ENCODE measurements around the gene TDRD7. TPM values are rescaled to one million over a fixed set of nuclear protein-coding genes. Genes with fewer than 3 reads are reported as not detected.

TDRD7 gene
- polyA plus RNA-seq, 1 donor from 2014 or later, result 9.7 TPM

DNA sequence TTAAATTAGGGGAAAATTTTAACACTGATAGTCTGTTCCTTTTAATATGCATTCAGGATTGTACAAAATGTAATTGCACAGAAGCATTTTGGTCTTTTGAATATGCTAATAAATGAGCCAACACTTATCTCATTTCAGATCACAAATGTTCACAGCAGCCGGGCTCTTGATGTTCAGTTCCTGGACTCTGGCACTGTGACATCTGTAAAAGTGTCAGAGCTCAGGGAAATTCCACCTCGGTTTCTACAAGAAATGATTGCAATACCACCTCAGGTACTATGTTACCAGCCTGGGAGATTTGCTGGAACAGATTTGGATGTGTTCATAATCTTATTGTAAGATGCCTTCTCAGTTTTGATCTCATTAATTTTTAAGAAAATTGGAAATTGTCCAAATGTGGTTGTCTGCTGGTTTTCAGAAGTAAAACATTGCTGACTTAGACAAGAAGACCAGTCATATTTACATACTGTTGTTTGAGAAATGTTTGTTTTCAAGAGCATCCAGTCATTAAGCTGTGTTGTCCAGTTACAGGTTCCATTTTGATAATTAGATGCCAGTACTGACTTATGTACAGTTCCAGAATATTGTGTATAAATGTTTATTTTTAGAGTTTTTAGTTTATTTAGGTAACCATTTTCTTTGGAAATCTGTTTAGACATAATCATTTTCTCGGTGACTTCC lies 66.5 kb downstream of the TDRD7 start:
- H2AFZ ChIP-seq (ENCODE audit: low read depth, low read length), result no peak overlapping the region
- no peak overlapping the region for H3K4me3 ChIP-seq (ENCODE audit: low read length)
- no peaks in the 10 kb centered on the region for H3K79me2 ChIP-seq (replicated peaks; ENCODE audit: insufficient read depth, low read length)
- TF ChIP-seq MXI1 (conservative IDR thresholded peaks at IDR 0.05; ENCODE audit: poor library complexity, severe bottlenecking) (no peak), EP300 (conservative IDR thresholded peaks at IDR 0.05; ENCODE audit: poor library complexity, severe bottlenecking) (no peak), RAD21 (conservative IDR thresholded peaks at IDR 0.05) (no peak), EZH2 (IDR thresholded peaks at IDR 0.05; ENCODE audit: borderline replicate concordance, insufficient read depth, low read length, poor library complexity, severe bottlenecking) (no peak), TAF1 (IDR thresholded peaks at IDR 0.05; ENCODE audit: low read depth) (no peak), POLR2AphosphoS5 (IDR thresholded peaks at IDR 0.05) (no peak), SMC3 (conservative IDR thresholded peaks at IDR 0.05; ENCODE audit: poor library complexity) (no peak)
- TF ChIP-seq, protein P1, sequence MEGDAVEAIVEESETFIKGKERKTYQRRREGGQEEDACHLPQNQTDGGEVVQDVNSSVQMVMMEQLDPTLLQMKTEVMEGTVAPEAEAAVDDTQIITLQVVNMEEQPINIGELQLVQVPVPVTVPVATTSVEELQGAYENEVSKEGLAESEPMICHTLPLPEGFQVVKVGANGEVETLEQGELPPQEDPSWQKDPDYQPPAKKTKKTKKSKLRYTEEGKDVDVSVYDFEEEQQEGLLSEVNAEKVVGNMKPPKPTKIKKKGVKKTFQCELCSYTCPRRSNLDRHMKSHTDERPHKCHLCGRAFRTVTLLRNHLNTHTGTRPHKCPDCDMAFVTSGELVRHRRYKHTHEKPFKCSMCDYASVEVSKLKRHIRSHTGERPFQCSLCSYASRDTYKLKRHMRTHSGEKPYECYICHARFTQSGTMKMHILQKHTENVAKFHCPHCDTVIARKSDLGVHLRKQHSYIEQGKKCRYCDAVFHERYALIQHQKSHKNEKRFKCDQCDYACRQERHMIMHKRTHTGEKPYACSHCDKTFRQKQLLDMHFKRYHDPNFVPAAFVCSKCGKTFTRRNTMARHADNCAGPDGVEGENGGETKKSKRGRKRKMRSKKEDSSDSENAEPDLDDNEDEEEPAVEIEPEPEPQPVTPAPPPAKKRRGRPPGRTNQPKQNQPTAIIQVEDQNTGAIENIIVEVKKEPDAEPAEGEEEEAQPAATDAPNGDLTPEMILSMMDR (IDR thresholded peaks at IDR 0.05; ENCODE audit: poor library complexity, severe bottlenecking), result no peak
- TF ChIP-seq, protein P2, sequence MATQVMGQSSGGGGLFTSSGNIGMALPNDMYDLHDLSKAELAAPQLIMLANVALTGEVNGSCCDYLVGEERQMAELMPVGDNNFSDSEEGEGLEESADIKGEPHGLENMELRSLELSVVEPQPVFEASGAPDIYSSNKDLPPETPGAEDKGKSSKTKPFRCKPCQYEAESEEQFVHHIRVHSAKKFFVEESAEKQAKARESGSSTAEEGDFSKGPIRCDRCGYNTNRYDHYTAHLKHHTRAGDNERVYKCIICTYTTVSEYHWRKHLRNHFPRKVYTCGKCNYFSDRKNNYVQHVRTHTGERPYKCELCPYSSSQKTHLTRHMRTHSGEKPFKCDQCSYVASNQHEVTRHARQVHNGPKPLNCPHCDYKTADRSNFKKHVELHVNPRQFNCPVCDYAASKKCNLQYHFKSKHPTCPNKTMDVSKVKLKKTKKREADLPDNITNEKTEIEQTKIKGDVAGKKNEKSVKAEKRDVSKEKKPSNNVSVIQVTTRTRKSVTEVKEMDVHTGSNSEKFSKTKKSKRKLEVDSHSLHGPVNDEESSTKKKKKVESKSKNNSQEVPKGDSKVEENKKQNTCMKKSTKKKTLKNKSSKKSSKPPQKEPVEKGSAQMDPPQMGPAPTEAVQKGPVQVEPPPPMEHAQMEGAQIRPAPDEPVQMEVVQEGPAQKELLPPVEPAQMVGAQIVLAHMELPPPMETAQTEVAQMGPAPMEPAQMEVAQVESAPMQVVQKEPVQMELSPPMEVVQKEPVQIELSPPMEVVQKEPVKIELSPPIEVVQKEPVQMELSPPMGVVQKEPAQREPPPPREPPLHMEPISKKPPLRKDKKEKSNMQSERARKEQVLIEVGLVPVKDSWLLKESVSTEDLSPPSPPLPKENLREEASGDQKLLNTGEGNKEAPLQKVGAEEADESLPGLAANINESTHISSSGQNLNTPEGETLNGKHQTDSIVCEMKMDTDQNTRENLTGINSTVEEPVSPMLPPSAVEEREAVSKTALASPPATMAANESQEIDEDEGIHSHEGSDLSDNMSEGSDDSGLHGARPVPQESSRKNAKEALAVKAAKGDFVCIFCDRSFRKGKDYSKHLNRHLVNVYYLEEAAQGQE (IDR thresholded peaks at IDR 0.05; ENCODE audit: borderline replicate concordance), result no peak
- no peaks in the 10 kb centered on the region for H3K9me2 ChIP-seq (ENCODE audit: insufficient read depth, low read length)
- no peaks in the 10 kb centered on the region for H4K20me1 ChIP-seq (ENCODE audit: insufficient read depth)
- no peaks in the 10 kb centered on the region for H3K36me3 ChIP-seq (ENCODE audit: insufficient read depth, low read length)
- H3K27me3 ChIP-seq (ENCODE audit: insufficient read depth, low read depth, low read length), result no peaks in the 10 kb centered on the region
- no peak overlapping the region for H3K27ac ChIP-seq (ENCODE audit: low read length)
- no peaks in the 10 kb centered on the region for H3F3A ChIP-seq (ENCODE audit: insufficient read depth, low read length, poor library complexity, severe bottlenecking)
- H3K4me2 ChIP-seq (ENCODE audit: low read length), result no peak overlapping the region
- H3K9ac ChIP-seq (ENCODE audit: low read length), result no peak overlapping the region
- peaks cover 5% of the 10 kb centered on the region for H3K9me3 ChIP-seq (ENCODE audit: low read length)

DNA sequence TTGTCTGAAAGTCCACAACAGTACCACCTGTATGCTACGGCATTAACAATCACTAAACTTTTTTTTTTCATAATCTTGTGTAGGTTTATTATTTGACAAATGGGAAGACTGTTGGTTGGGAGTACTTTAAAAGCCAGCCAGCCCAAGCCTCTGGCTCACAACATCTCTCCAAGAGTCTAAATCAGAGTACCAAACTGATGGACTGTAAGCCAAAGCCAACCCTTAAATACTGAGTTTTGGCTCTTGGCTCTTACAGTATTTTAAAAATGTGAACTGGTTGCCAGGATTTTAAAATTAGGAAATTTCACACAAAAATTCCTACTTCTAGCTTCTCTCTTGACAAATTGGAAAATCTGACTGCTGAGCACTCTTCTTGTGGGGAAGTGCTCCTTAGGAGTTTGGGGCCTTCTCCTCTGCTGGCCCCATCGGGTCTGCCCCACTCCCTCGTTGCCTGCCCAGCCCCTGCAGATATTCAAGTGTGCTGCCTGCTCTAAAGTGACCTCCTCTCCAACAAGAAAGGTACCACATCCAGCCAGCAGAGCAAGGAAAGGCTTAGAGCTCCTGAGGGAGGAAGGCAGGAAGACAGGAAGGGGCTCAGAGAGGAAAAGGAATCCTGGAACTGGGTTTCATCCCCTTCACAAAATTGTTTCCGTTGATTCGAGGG lies 67.7 kb downstream of the TDRD7 start:
- Histone ChIP-seq H4K20me1 (ENCODE audit: insufficient read depth) (no peaks in the 10 kb centered on the region), H3K4me3 (ENCODE audit: low read length) (no peak overlapping the region), H3K9me3 (ENCODE audit: low read length) (peaks cover 5% of the 10 kb centered on the region), H3K36me3 (ENCODE audit: insufficient read depth, low read length) (no peaks in the 10 kb centered on the region), H3K79me2 (replicated peaks; ENCODE audit: insufficient read depth, low read length) (no peaks in the 10 kb centered on the region), H2AFZ (ENCODE audit: low read depth, low read length) (no peak overlapping the region), H3K27ac (ENCODE audit: low read length) (no peak overlapping the region), H3K4me2 (ENCODE audit: low read length) (no peak overlapping the region), H3K9me2 (ENCODE audit: insufficient read depth, low read length) (no peaks in the 10 kb centered on the region), H3K9ac (ENCODE audit: low read length) (no peak overlapping the region), H3F3A (ENCODE audit: insufficient read depth, low read length, poor library complexity, severe bottlenecking) (no peaks in the 10 kb centered on the region), H3K27me3 (ENCODE audit: insufficient read depth, low read depth, low read length) (no peaks in the 10 kb centered on the region)
- TF ChIP-seq, protein P2 (IDR thresholded peaks at IDR 0.05; ENCODE audit: borderline replicate concordance), result no peak
- no peak for TF ChIP-seq TAF1 (IDR thresholded peaks at IDR 0.05; ENCODE audit: low read depth)
- TF ChIP-seq EP300 (conservative IDR thresholded peaks at IDR 0.05; ENCODE audit: poor library complexity, severe bottlenecking), result no peak
- TF ChIP-seq MXI1 (conservative IDR thresholded peaks at IDR 0.05; ENCODE audit: poor library complexity, severe bottlenecking), result no peak
- TF ChIP-seq SMC3 (conservative IDR thresholded peaks at IDR 0.05; ENCODE audit: poor library complexity), result no peak
- no peak for TF ChIP-seq POLR2AphosphoS5 (IDR thresholded peaks at IDR 0.05)
- TF ChIP-seq RAD21 (conservative IDR thresholded peaks at IDR 0.05), result no peak
- TF ChIP-seq, protein P1 (IDR thresholded peaks at IDR 0.05; ENCODE audit: poor library complexity, severe bottlenecking), result no peak
- no peak for TF ChIP-seq EZH2 (IDR thresholded peaks at IDR 0.05; ENCODE audit: borderline replicate concordance, insufficient read depth, low read length, poor library complexity, severe bottlenecking)
